Measurements from ENCODE around the gene MAP3K7. TPM values are rescaled to one million over a fixed set of nuclear protein-coding genes. Genes with fewer than 3 reads are reported as not detected.

The MAP3K7 gene
- total and polyA plus RNA-seq, 2 of the 13 experiments (the other 11 are each of a cell fraction or from before 2014, with no cell fraction given): 24.1 to 24.4 TPM

DNA sequence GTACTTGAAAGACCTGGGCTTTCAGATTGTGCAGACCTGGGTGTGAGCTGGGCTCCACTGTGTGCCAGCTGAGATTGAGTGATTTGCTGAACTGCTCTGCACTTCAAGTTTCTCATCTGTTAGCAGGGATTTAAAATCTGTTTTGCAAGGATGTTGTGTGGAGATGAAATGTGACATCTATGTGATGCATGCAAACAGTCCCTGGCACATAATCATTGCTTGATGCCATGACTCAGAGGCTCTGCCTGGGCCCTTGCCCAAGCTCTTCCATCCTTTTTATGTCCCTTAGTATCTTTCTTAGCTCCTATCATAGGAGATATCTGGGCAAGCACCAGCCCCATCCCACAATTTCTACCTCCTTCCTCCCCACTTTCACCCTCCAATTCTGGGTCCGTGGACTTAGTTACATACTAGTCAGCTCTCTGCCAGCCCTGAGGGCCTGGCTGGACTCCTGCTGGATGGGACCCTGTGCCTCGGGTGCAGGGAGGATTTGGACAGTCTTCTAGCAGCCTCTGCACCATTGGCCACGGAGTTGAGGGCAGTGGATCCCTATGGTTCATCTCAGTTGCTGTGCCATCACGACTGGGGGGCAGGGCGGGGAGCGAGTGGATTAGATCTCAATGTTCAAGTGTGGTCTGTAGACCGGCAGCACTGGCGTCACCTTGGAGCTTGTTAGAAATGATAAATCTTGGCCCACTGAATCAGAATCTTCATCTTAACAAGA, 103.6 kb downstream of the MAP3K7 start:
- no peaks in the 10 kb centered on the region for H3K9me3 ChIP-seq (ENCODE audit: low read length)
- in situ Hi-C loops (cut with HindIII; ENCODE audit: extremely low pct_ligation_motif_present, low pct_unique_long_range_greater_than_20kb): loop anchor here (25.0 kb wide), 1 partner anchor 196 kb away; the partner anchor contains the start of gene BACH2
- FAIRE-seq (no peak), ATAC-seq (no peak), DNase-seq (ENCODE audit: low spot score) (no peak)
- no peak for TF ChIP-seq ZNF768 (CRISPR knock-in tag; IDR thresholded peaks at IDR 0.05)
- TF ChIP-seq, protein P1, sequence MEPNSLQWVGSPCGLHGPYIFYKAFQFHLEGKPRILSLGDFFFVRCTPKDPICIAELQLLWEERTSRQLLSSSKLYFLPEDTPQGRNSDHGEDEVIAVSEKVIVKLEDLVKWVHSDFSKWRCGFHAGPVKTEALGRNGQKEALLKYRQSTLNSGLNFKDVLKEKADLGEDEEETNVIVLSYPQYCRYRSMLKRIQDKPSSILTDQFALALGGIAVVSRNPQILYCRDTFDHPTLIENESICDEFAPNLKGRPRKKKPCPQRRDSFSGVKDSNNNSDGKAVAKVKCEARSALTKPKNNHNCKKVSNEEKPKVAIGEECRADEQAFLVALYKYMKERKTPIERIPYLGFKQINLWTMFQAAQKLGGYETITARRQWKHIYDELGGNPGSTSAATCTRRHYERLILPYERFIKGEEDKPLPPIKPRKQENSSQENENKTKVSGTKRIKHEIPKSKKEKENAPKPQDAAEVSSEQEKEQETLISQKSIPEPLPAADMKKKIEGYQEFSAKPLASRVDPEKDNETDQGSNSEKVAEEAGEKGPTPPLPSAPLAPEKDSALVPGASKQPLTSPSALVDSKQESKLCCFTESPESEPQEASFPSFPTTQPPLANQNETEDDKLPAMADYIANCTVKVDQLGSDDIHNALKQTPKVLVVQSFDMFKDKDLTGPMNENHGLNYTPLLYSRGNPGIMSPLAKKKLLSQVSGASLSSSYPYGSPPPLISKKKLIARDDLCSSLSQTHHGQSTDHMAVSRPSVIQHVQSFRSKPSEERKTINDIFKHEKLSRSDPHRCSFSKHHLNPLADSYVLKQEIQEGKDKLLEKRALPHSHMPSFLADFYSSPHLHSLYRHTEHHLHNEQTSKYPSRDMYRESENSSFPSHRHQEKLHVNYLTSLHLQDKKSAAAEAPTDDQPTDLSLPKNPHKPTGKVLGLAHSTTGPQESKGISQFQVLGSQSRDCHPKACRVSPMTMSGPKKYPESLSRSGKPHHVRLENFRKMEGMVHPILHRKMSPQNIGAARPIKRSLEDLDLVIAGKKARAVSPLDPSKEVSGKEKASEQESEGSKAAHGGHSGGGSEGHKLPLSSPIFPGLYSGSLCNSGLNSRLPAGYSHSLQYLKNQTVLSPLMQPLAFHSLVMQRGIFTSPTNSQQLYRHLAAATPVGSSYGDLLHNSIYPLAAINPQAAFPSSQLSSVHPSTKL (CRISPR knock-in tag; IDR thresholded peaks at IDR 0.05): no peak
- TF ChIP-seq ZNF292 (CRISPR knock-in tag; IDR thresholded peaks at IDR 0.05; ENCODE audit: borderline replicate concordance, low read depth): no peak
- no peak for TF ChIP-seq MTA3 (CRISPR knock-in tag; IDR thresholded peaks at IDR 0.05)
- no peak for TF ChIP-seq ZNF20 (CRISPR knock-in tag; IDR thresholded peaks at IDR 0.05)
- TF ChIP-seq, protein P2, sequence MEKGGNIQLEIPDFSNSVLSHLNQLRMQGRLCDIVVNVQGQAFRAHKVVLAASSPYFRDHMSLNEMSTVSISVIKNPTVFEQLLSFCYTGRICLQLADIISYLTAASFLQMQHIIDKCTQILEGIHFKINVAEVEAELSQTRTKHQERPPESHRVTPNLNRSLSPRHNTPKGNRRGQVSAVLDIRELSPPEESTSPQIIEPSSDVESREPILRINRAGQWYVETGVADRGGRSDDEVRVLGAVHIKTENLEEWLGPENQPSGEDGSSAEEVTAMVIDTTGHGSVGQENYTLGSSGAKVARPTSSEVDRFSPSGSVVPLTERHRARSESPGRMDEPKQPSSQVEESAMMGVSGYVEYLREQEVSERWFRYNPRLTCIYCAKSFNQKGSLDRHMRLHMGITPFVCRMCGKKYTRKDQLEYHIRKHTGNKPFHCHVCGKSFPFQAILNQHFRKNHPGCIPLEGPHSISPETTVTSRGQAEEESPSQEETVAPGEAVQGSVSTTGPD (CRISPR knock-in tag; IDR thresholded peaks at IDR 0.05): no peak
- no peak for TF ChIP-seq GABPA (IDR thresholded peaks at IDR 0.05; ENCODE audit: low read depth, low read length)
- no peak for TF ChIP-seq GABPA (CRISPR knock-in tag; IDR thresholded peaks at IDR 0.05; ENCODE audit: low read depth)
- TF ChIP-seq ZNF30 (CRISPR knock-in tag; IDR thresholded peaks at IDR 0.05): no peak
- TF ChIP-seq ZFP62 (CRISPR knock-in tag; IDR thresholded peaks at IDR 0.05): no peak
- TF ChIP-seq GATAD2A (CRISPR knock-in tag; IDR thresholded peaks at IDR 0.05): no peak
- TF ChIP-seq TP53 (CRISPR knock-in tag; conservative IDR thresholded peaks at IDR 0.05): no peak
- TF ChIP-seq, protein P3, sequence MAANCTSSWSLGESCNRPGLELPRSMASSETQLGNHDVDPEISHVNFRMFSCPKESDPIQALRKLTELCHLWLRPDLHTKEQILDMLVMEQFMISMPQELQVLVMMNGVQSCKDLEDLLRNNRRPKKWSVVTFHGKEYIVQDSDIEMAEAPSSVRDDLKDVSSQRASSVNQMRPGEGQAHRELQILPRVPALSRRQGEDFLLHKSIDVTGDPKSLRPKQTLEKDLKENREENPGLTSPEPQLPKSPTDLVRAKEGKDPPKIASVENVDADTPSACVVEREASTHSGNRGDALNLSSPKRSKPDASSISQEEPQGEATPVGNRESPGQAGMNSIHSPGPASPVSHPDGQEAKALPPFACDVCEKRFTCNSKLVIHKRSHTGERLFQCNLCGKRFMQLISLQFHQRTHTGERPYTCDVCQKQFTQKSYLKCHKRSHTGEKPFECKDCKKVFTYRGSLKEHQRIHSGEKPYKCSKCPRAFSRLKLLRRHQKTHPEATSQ (CRISPR knock-in tag; IDR thresholded peaks at IDR 0.05; ENCODE audit: borderline replicate concordance): no peak
- H2AFZ ChIP-seq (ENCODE audit: low read length): no peak overlapping the region
- peaks cover 0 to 23% of the 10 kb centered on the region in 2 experiments; a peak in 2 of 5 replicates for H3K27me3 ChIP-seq (ENCODE audit: control insufficient read depth in 1 of 2, insufficient read depth in 2 of 2, low read length in 2 of 2)
- H3K4me2 ChIP-seq (ENCODE audit: low read depth, low read length): no peak overlapping the region
- H3K27ac ChIP-seq (ENCODE audit: extremely low read length, insufficient read depth, low read length): no peak overlapping the region
- H3K4me3 ChIP-seq (replicated peaks in 1 of 3; ENCODE audit: insufficient read depth in 1 of 3, low read depth in 2 of 3, low read length in 3 of 3): no peak overlapping the region
- H3K4me1 ChIP-seq (ENCODE audit: insufficient read depth, low read length): peaks cover 4% of the 10 kb centered on the region; the same call in 1 of the 2 replicates
- ChIA-PET CTCF (ENCODE audit: low intra/inter-chr PET ratio, low total read pairs) (no interaction called here), POLR2A (no interaction called here)
- BruUV-seq (replicated peaks): no TSS peak
- no peaks in the 10 kb centered on the region for H4K20me1 ChIP-seq (ENCODE audit: insufficient read depth, low read length)
- H3K36me3 ChIP-seq (replicated peaks in 1 of 2; ENCODE audit: control insufficient read depth in 1 of 2, insufficient read depth in 2 of 2, low read length in 2 of 2): no peaks in the 10 kb centered on the region
- no peaks in the 10 kb centered on the region for H3K79me2 ChIP-seq (ENCODE audit: insufficient read depth, low read length)
- intact Hi-C loops (cut with micrococcal nuclease; ENCODE audit: unreplicated experiment): loop anchor here (5.0 kb wide), 1 partner anchor 186 kb away; the partner anchor contains the start of gene BACH2
- WGBS (ENCODE audit: low lambda C conversion rate): 29% methylated on average over 7 of the region's 8 CpGs
- H3K9ac ChIP-seq (ENCODE audit: insufficient read depth, low read depth, low read length): no peak overlapping the region
